ENCODE data around the gene PLCB1.

PLCB1 gene

DNA sequence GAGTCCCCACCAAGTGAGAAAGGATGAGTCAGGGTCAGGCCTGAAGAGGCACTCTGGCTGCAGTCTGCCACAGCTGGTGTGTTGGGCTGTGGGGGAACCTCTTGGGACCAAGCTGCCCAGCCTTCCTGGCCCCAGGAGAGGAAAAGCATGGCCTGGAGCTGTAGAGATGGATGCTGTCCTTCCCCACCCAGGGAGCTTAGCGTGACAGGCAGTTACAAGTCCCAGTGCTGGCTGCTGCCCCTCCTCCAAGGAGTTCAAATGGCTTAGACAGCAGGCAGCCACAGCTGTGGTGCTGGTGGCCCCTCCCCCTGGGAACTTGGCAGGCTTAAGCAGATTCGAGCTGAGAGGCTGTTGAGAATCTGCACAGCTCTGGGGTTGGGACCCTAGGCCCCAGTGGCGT, 253.2 kb downstream of the PLCB1 start:
- no peak for DNase-seq

DNA sequence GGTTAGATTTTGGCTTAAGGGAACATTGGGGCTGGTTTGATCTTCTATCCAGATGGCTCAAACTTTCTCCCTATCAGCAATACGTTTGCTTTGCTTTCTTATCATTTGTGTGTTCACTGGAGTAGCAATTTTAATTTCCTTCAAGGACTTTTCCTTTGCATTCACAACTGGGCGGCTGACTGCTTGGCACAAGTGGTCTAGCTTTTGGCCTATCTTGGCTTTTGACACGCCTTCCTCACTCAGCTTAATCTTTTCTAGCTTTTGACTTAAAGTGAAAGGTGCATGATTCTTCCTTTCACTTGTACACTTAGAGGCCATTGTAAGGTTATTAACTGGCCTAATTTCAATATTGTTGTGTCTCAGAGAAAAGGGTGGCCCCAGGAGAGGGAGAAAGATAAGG, 254.9 kb downstream of the PLCB1 start:
- no peak for DNase-seq

DNA sequence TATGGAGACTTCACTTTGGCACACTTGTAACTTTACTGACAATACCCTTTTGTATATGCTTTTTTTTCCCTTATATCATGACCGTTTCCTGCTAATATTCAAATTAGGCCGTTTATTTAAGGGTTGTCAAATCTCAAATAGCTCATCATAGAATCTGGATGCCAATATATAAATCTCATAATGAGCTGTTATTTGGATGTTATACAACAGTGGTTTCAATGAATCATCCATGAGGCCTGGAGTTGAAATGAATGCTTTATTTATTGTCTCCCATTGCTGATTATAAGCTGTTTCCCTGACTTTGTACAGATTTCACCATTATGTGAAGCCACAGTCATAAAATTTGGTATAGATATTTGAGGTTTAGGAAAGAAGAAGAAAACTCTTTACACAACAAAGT, 256.1 kb downstream of the PLCB1 start:
- DNase-seq: no peak

DNA sequence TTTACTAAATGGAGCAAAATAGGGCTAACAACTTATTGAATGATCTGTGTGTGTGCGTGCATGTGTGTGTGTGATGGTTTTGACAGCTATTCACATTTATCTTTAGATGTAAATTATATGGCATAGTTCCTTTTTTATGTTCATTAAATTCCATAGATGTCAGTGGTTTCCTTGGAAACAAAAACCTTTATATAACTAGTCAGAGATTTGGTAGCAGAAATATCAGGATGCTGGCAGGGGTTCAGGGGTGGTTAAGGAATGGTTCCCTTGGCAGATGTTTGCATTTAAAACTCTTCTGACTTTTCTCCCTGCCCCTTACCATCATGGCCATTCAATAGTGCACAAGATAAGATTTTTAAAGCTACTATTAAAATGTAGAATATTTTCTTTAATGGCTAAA, 256.6 kb downstream of the PLCB1 start:
- no peak for DNase-seq

DNA sequence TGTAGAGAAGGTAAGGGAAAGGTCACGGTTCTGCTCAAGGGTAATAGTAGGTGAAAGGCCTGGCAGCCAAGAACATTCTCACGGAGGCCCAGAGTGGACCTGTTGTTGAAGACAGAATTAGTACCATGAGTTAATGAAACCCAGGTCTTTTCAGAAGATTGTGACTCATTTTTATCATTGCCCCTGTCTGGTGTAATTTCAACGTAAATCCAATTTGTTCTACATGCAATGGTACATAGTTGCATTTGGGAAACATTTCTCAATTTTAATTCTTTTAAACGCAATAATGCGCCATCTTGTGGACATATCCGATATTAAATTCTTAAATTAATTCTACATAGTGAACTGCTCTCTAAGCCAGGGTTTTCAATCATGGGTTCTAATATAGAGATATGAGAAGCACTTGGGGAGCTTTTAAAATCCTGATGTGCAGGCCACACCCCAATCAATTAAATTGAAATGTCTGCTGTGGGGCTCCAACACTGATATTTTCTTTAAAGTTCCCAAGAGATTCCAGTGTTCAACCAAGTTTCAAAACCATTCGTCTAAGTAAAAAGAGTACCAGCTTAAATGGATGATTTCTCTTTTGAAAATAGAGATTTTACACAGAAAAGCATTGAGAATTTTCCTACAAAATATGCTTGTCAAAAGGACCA, 257.4 kb downstream of the PLCB1 start:
- peak; percentile 42 for DNase-seq

DNA sequence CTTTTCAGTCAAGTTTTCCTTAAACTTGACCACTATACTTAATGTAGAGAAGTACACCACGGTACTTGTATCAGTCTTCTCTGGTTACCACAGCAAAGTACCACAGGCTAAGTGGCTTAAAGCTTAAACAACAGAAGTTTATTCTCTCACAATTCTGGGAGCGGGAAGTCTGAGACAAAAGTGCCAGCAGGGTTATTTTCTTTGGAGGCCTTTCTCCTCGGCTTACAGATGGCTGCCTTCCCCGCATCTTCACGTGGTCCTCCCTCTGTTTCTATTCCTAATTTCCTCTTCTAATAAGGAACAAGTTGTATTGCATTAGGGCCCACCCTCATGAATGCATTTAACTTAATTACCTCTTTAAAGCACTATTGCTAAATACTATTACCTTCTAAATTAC, 258.0 kb downstream of the PLCB1 start:
- no peak for DNase-seq

DNA sequence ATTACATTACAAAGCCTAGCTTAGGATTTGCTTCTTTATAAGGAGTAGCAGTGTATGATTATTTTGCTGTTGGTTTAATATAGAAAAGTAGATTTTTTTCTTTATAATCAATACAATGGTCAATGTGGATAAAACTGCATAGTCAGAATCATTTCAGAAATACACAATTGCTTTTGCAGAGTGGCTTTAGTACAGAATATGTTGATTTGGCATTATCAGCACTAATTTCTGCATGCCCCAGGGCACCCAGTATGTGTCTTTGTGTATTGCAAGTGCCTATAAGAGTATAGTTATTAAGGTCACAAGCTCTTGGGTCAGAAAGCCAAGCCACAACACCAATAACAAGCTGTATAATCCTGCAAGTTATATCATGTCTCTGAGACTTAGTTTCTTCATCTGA, 258.4 kb downstream of the PLCB1 start:
- no peak for DNase-seq

DNA sequence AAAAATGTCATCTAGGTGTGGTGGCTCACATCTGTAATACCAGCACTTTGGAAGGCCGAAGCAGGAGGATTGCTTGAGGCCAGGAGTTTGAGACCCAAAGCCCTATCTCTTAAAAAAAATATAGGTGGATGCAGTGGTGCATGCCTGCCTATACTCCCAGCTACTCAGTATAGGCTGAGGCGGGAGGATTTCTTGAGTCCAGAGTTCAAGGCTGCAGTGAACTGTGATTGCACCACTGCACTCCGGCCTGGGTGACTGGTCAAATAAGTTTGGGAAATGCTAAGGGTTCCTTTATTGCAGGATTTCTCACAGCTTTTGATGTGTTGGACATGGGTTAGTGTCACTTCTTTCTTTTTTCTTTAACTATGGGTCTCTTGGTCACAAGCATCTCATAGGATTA, 261.3 kb downstream of the PLCB1 start:
- DNase-seq: no peak

DNA sequence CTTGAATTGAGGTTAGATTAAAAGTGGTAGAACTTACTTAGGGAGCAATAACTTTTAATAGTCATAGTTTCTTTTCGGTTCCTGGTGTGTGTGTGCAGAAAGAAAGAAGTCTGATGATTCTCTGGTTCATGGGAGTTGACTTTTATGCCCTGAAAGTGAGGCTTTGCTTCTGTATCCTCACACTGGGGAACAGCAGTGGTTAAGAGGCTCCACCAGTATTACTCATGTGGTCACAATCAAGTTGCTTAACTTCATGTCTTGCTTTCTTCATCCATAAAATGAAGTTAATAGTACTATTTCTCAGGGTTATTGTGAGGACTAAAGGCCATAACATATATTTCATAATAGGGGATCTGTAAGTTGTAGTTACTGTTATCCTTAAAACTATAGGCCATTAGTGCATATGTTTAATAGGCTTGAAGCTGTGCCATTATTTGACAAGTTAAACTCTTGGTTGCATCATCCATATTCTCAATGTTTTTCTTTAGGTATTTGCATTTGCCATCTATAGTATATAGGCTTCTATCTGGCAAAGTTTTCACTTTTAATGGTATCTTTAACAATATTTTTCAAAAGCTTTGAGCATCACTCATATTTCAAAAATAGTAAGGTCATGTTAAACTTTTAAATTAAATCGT, 262.4 kb downstream of the PLCB1 start:
- no peak for DNase-seq

DNA sequence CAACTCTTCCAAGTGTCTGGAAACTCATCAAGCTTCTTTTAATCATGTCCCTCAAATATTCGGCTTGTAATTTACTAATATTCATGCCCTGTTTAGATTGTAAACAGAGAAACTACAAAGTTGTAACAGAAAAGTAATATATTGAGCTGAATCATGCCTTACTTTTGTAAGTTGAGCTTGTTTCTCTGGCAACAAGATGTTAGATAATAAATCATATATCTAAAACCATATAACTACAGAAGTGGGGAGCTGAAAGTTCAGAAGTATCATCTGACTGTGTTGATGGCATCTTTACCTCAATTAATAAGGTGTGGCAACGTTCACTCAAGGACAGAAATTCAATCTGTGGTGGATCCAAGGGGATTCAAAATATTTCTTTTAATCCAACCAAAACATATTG, 263.9 kb downstream of the PLCB1 start:
- DNase-seq: no peak

DNA sequence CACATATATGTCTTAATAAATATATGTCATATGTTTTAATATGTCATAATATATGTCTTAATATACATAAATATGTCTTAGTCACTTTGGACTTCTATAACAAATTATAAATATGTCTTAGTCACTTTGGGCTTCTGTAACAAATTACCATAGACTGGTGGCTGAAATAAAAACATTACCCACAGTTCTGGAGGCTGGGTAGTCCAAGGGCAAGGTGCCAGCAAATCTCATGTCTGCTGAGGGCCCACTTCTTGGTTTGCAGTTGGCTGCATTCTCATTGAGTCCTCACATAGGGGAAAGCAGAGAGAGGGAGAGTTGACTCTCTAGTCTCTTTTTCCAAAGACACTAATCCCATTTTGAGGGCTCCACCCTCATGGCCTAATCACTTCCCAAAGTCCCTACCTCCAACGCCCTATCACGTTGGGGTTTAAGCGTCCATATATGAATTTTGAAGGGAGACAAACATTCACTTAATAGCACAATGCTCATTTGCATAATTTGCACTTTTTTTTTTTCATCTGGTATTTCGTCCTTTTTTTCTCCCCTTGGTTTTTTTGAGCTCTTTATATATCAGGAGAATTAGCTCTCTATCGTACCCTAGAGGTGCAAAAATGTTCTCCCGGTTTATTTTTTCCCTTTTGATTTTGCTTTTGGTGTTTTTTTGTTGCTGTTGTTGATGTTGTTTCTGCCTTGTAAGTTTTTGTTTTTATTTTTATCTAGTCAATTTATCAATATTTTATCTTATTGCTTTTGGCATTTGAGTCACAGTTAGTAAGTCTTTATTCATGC, 266.4 kb downstream of the PLCB1 start:
- no peak for DNase-seq

DNA sequence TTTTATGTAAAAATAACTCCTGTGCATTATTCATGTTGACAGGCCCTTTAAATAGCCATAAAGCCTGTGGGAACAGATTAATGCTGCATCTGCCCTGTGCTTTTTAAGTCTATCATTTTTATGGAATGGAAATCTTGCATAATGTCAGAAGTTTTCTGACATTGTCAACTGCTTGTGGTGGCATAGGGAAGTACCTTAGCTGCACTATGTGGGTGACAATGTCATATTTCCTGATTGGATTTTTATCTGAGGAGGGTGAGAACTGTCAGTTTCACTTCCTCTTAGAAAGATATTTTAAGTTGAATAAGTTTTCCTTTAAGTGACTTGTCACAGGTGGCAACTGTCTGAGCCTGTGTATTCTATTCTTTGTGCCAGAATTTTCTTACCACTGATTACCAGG, 267.9 kb downstream of the PLCB1 start:
- DNase-seq: no peak

DNA sequence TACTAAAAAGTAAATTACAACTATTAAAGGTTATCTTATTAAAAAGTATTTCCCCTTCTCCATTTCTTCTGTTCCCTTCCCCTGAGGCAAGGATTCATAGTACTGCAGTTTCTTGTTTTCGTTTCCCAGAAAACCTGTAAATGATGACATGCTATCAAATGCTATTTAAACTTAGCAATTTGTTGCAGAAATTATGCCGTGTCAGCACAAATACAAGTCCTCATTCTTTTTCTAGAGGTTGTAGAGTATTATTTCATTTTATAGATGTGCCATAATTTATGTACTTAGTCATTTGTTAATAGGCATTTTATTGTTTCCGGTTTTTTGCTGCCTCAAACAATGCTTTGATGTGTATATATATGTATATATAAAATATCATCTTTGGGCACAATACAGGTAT, 268.4 kb downstream of the PLCB1 start:
- DNase-seq: no peak

DNA sequence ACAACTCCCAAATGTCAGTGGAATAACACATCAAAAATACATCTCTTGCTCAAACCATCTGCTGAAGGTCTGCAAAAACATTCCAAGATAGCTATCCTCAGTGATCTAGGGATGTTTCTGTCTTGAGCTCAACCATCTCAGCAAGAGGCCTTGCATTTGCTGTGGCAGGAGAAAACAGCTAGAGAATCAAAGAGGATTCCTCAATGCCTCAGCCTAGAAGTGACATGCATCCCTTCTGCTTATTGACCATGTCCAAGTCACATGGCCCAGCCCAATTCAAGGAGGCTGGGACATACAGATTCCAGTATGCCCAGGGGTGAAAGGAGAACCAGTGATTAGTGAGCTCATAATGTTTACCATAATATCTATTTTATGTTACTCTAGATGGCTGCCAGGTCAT, 269.5 kb downstream of the PLCB1 start:
- no peak for DNase-seq

DNA sequence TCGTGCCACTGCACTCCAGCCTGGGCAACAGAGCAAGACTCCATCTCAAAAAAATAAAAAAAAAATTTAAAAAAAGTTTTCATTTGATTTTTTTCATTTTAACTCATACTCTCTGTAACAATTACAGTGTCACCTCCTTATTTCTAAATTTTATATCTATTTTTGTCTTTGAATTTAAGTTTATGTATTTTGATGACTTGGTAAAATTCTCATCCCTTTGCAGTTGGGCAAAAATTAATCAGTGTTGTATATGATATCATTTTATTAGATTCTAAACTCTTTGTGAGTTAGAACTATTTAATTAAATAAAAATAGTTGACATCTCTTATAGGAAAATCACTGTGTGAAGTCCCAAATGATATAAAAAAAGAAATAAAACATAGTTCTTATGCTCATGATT, 270.7 kb downstream of the PLCB1 start:
- no peak for DNase-seq

DNA sequence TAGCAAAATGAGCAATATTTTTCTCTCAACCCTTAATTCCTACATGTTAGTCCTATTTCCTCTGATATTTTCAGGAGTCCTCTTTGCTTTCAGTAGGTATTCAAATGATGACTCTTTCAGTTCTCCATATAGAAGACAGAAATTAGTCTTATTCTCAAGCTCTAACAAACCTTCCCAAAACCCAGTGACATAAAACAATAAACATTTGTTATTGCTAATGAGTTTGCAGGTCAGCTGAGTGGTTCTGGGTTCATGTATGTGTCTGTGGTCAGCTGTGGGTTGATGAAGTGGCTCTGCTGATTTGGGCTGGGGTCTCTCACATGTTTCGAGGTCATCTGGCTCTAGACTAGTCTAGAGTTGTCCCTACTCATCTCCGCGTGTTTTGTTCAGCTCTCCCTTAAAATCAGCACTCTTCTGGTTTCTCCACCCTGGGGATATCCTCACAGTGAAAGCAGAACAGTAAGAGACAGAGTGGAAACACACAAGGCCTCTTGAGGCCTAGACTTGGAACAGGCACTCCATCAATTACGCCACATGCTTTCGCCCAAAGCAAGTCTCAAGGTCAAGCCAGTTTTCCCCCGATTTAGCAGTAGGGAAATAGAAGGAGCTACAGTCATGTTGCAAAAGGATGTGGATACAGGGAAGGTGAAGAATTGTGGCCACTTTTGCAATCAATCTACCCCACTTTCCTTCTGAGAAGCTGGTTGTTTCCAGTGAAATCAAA, 273.0 kb downstream of the PLCB1 start:
- DNase-seq: no peak

DNA sequence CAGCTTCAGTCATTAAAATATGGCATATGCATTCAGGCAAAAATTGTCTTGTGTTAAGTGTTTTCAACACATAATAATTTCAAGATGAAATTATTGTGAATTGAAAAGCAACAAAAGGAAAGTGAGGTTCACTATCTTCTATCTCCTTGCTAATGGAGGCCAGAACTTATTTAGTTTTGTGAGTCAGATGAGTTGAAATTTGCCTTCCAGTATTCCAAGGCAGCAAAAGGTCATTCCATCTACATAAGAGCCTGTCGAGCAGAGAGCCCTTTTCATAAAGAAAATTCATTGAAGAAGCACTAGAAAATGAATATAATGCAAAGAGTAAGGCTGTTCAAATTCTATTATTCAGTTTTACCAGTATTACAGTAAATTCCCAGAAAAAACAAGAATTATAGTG, 274.3 kb downstream of the PLCB1 start:
- DNase-seq: no peak

DNA sequence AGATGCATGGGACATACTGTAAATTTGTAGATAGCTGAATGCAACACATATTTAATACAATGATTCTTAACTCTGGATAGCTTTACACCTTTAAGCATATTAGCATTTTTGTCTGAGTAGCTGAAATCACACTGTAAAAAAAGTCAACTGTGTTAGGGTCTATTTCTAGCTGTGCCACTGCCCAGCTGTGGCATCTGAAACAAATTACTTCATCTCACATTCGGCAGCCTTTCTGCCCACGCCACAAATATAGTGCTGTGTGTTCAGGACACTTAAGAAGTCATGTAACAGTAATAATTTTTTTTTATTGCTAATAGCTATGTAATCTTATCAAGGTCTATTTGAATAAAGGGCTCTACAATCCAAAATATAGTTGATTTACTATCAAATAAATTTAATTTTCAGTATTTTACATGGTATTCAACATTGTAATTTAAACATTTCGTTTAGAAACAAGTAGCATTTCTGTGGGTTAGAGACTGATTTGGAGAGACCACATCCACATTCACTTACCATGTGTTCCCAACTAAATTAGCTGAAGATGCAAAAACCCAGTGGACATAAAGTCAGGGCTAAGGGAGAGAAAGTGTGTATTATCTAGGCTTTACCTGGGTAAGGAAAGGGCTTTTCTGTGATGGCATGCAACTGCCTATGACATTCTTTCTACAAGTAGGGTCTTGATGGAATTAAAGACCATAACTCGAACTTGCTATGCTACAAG, 276.7 kb downstream of the PLCB1 start:
- DNase-seq: no peak

DNA sequence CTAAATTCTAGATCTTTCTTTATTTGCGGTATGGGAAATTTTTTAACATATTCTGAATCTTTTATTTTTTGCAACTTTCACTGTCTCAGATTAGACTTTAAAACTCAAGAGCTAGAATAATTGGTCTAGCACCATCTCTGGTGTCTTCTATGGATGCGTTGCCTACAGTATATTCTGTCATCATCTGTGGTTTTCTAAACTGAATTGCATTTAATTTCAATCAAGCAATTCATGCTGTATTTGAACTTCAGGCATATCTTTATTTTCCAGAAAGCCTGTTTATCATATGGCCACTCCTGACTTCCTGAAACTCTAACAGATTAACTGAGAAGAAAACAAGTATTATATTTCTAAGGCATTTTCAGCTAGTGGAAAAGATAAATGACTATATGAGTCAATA, 281.6 kb downstream of the PLCB1 start:
- DNase-seq: no peak

DNA sequence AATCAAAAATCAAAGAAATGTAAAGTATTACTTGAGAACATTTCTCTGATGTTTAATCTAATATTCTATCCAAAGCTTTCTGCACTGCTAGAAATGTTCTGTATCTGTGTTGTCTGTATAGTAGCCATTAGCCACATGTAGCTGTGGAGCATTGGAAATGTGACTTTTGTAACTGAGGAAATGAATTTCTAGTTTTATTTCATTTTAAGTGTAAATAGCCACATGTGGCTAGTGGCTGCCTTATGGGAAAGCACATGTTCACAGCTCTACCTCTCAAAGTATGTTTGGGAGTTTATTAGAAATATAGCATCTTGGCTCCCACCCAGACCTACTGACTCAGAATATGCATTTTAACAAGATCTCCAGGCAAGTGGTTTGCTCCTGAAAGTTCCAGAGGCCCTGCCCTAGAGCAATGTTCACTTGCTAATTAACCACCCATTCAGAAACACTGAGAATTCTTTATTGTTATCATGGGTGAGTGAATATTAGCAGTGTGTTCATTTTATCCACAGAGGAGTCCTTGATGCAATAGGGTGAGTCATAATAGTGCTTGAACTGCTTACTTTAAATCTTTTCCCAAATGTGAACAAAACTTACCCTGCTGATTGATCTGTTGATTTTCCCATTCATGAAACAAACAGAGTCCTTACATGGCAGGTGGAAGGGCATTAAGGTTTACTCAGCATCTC, 282.7 kb downstream of the PLCB1 start:
- no peak for DNase-seq

DNA sequence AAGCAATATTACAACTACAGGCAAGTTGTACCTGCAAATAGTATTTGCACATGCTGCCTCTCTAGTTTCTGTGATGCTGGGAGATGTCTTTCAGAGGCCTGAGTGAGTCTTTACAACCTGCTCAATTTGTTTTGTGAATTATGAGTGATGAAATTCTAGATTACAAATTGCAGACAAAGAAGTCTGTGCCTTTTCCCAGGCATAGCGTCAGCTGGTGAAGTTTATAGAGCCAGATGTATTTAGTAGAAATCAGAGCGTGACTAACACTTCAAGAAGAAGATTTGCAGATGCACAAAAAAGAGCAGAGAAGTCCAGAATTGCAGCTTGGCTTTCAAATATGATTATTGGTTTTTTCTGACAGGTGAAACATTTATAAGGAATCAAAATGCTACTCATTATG, 289.9 kb downstream of the PLCB1 start:
- DNase-seq: no peak

DNA sequence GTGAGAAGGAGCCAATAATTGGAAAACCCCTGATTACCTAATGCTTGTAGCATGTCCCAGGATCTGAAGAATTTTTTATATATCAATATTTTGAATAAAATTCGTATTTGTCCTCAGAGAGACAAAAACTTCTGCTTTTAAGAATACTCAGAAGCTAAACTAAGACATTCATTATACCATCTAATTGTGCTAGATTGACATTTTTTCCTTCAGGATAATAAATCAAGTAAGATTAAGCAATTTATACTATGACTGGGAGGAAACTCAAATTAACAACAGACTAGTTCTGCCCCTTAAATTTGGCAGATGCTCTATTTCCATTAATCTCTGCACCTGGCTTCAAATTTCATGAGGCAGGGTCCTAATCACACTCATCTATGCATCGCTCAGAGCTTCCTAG, 291.4 kb downstream of the PLCB1 start:
- DNase-seq: no peak

Data from NCI-H526 treated with DMSO at 0.1 percent for 48 hours (cell line).